IMR-90 (cell line): Measurements from ENCODE around the gene ANKRD13B. TPM values are rescaled to one million over a fixed set of nuclear protein-coding genes. Genes with fewer than 3 reads are reported as not detected.

Source experiments
- ATAC-seq: fragments of 200-7000 bp; cut with Tn5 transposase; 2 replicates; pipeline ENCODE4 v1.9.1; 2020; ENCODE audit warnings: low read depth, mild to moderate bottlenecking, moderate library complexity
- BruUV-seq: library from RNA; stranded (reverse); fragments of 400-500 nt; replicated peaks from 2 replicates; lab custom pipeline; 2021; lab: Mats Ljungman, UMichigan
- CTCF ChIA-PET: fragments of 300-600 bp; formaldehyde crosslinking; extraction: SDS; loops from one replicate; lab custom pipeline; 2021; ENCODE audit warnings: antibody characterized with exemption; lab: Yijun Ruan, JAX
- POLR2A ChIA-PET: fragments of 300-600 bp; sonication (Branson Sonifier 250); formaldehyde crosslinking; loops from one replicate; lab custom pipeline; 2022; ENCODE audit warnings: antibody characterized with exemption; ENCODE audit not compliant: unreplicated experiment; lab: Charles Lee
- DNase-seq: peaks from one replicate; pipeline ENCODE4 v3.0.0; 2013
- H2AFZ ChIP-seq: replicated peaks from 2 replicates; pipeline ENCODE3; 2013; ENCODE audit warnings: low read length, mild to moderate bottlenecking; ENCODE audit not compliant: poor library complexity
- H2AK5ac ChIP-seq: 2 replicates; pipeline ENCODE4 v1.6.1; 2013; ENCODE audit warnings: low read depth, low read length, inconsistent platforms
- H2AK9ac ChIP-seq: replicated peaks from 2 replicates; pipeline ENCODE3; 2013; ENCODE audit warnings: mild to moderate bottlenecking, low read depth, low read length, moderate library complexity; ENCODE audit not compliant: poor library complexity
- H2BK120ac ChIP-seq: 2 replicates; pipeline ENCODE4 v1.6.1; 2013; ENCODE audit warnings: low read depth, low read length, inconsistent platforms
- H2BK15ac ChIP-seq: 3 replicates; pipeline ENCODE4 v1.6.1; 2013; ENCODE audit warnings: low read depth, low read length, inconsistent platforms
- H2BK20ac ChIP-seq: 2 replicates; pipeline ENCODE4 v1.6.1; 2013; ENCODE audit warnings: low read depth, mild to moderate bottlenecking, inconsistent platforms, low read length, moderate library complexity
- H2BK5ac ChIP-seq: 2 replicates; pipeline ENCODE4 v1.6.1; 2013; ENCODE audit warnings: mild to moderate bottlenecking, low read depth, low read length, inconsistent platforms; ENCODE audit not compliant: poor library complexity, severe bottlenecking
- H3K14ac ChIP-seq: replicated peaks from 2 replicates; pipeline ENCODE4 v1.6.1; 2013; ENCODE audit warnings: low read depth, low read length, inconsistent platforms
- H3K18ac ChIP-seq: 2 replicates; pipeline ENCODE4 v1.6.1; 2013; ENCODE audit warnings: low read depth, low read length, control low read depth
- H3K23ac ChIP-seq: 2 replicates; pipeline ENCODE4 v1.6.1; 2013; ENCODE audit warnings: low read depth, low read length, inconsistent platforms
- H3K27ac ChIP-seq: 2 replicates; pipeline ENCODE4 v1.5.1; 2013; ENCODE audit warnings: mild to moderate bottlenecking, control low read depth, low read length; ENCODE audit not compliant: insufficient read depth
- H3K27me3 ChIP-seq: 2 replicates; pipeline ENCODE4 v1.6.1; 2013; ENCODE audit warnings: low read length; ENCODE audit not compliant: control insufficient read depth, insufficient read depth
- H3K36me3 ChIP-seq: 2 replicates; pipeline ENCODE4 v1.6.1; 2013; ENCODE audit warnings: low read length, mixed read lengths; ENCODE audit not compliant: control insufficient read depth, insufficient read depth
- H3K4ac ChIP-seq: 2 replicates; pipeline ENCODE4 v1.6.1; 2013; ENCODE audit warnings: low read depth, low read length, inconsistent platforms
- H3K4me1 ChIP-seq: 2 replicates; pipeline ENCODE4 v1.6.1; 2013; ENCODE audit warnings: low read length, mixed read lengths; ENCODE audit not compliant: control insufficient read depth, insufficient read depth
- H3K4me2 ChIP-seq: 2 replicates; pipeline ENCODE4 v1.6.1; 2013; ENCODE audit warnings: low read depth, mild to moderate bottlenecking, control low read depth, low read length, moderate library complexity
- H3K4me3 ChIP-seq: 2 replicates; pipeline ENCODE4 v1.5.1; 2013; ENCODE audit warnings: low read depth, mild to moderate bottlenecking, control low read depth, low read length, moderate library complexity; ENCODE audit not compliant: insufficient read depth
- H3K56ac ChIP-seq: 2 replicates; pipeline ENCODE4 v1.6.1; 2013; ENCODE audit warnings: low read length, inconsistent platforms; ENCODE audit not compliant: insufficient read depth; ENCODE audit errors: extremely low read depth
- H3K79me1 ChIP-seq, 2 experiments: 2 replicates each; pipeline ENCODE4 v1.6.1; 2013; ENCODE audit warnings: low read length in 2 of 2, inconsistent platforms in 1 of 2, low read depth in 1 of 2
- H3K9ac ChIP-seq: 2 replicates; pipeline ENCODE4 v1.6.1; 2013; ENCODE audit warnings: low read depth, low read length, control low read depth
- H3K9me1 ChIP-seq: 2 replicates; pipeline ENCODE4 v1.6.1; 2013; ENCODE audit warnings: low read length, inconsistent platforms; ENCODE audit not compliant: insufficient read depth
- H3K9me3 ChIP-seq: 2 replicates; pipeline ENCODE4 v1.6.1; 2013; ENCODE audit warnings: low read length; ENCODE audit not compliant: control insufficient read depth, insufficient read depth
- H4K20me1 ChIP-seq: 2 replicates; pipeline ENCODE4 v1.6.1; 2013; ENCODE audit warnings: low read length, inconsistent platforms; ENCODE audit not compliant: insufficient read depth
- H4K5ac ChIP-seq: 2 replicates; pipeline ENCODE4 v1.6.1; 2013; ENCODE audit warnings: mild to moderate bottlenecking, low read depth, low read length, control low read depth
- H4K8ac ChIP-seq, 2 experiments: 2 replicates each; pipeline ENCODE4 v1.6.1; 2013; ENCODE audit warnings: low read depth in 2 of 2, low read length in 2 of 2, control low read depth in 1 of 2, inconsistent platforms in 1 of 2
- H4K91ac ChIP-seq: 2 replicates; pipeline ENCODE4 v1.6.1; 2013; ENCODE audit warnings: low read depth, low read length, inconsistent platforms; ENCODE audit not compliant: insufficient read depth
- BHLHE40 ChIP-seq: fragments of 150-350 bp; IDR thresholded peaks from 2 replicates; pipeline ENCODE4 v1.6.1; 2016; ENCODE audit warnings: mild to moderate bottlenecking, low read depth, low read length
- CEBPB ChIP-seq: IDR thresholded peaks from 2 replicates; pipeline ENCODE4 v1.6.1; 2012; ENCODE audit warnings: low read depth, low read length, improper control_type of control experiment
- CHD1 ChIP-seq: IDR thresholded peaks from 2 replicates; pipeline ENCODE4 v1.6.1; 2012; ENCODE audit warnings: low read depth, low read length, improper control_type of control experiment
- FOS ChIP-seq: fragments of 150-350 bp; IDR thresholded peaks from 2 replicates; pipeline ENCODE4 v1.6.1; 2016; ENCODE audit warnings: low read depth, low read length
- MAFK ChIP-seq: IDR thresholded peaks from 2 replicates; pipeline ENCODE4 v1.6.1; 2012; ENCODE audit warnings: low read depth, low read length, improper control_type of control experiment
- MAZ ChIP-seq: IDR thresholded peaks from 2 replicates; pipeline ENCODE4 v1.6.1; 2012; ENCODE audit warnings: low read depth, mild to moderate bottlenecking, low read length, improper control_type of control experiment, moderate library complexity, borderline replicate concordance
- MXI1 ChIP-seq: IDR thresholded peaks from 2 replicates; pipeline ENCODE4 v1.6.1; 2012; ENCODE audit warnings: low read depth, mild to moderate bottlenecking, low read length, moderate library complexity, borderline replicate concordance
- NFE2L2 ChIP-seq: fragments of 150-350 bp; IDR thresholded peaks from 2 replicates; pipeline ENCODE4 v1.6.1; 2016; ENCODE audit warnings: low read depth, mild to moderate bottlenecking, low read length
- POLR2A ChIP-seq: IDR thresholded peaks from 2 replicates; pipeline ENCODE4 v1.6.1; 2012; ENCODE audit warnings: mild to moderate bottlenecking, low read depth, low read length
- RAD21 ChIP-seq: IDR thresholded peaks from 2 replicates; pipeline ENCODE4 v1.6.1; 2012; ENCODE audit warnings: low read length, improper control_type of control experiment
- RCOR1 ChIP-seq: IDR thresholded peaks from 2 replicates; pipeline ENCODE4 v1.6.1; 2012; ENCODE audit warnings: mild to moderate bottlenecking, low read length, improper control_type of control experiment; ENCODE audit not compliant: insufficient replicate concordance
- RFX5 ChIP-seq: IDR thresholded peaks from 2 replicates; pipeline ENCODE4 v1.8.0; 2012; ENCODE audit warnings: low read depth, mild to moderate bottlenecking, low read length, moderate library complexity
- SMC3 ChIP-seq: fragments of 150-350 bp; IDR thresholded peaks from 2 replicates; pipeline ENCODE4 v1.6.1; 2016; ENCODE audit warnings: low read depth, mild to moderate bottlenecking, antibody characterized with exemption, low read length, moderate library complexity
- USF2 ChIP-seq: fragments of 150-350 bp; IDR thresholded peaks from 2 replicates; pipeline ENCODE4 v1.6.1; 2017; ENCODE audit warnings: mild to moderate bottlenecking, antibody characterized with exemption, low read length, low read depth
- WGBS, 2 experiments: methylation state at CpG; one replicate each; pipeline versions ENCODE4 v1.1.5 to v1.1.7; 2013; ENCODE audit warnings: missing lambda C conversion rate in 2 of 2; ENCODE audit not compliant: insufficient read length in 1 of 2; ENCODE audit errors: extremely low coverage in 2 of 2; 5-methylcytosine and 5-hydroxymethylcytosine counted together
- dilution Hi-C: fragments of 300-500 bp; cut with HindIII; formaldehyde crosslinking; loops from one replicate; pipeline ENCODE4 v1.14.3; 2018; ENCODE audit warnings: low sequenced_read_pairs; ENCODE audit not compliant: unreplicated experiment
- in situ Hi-C: fragments of 300-500 bp; cut with MboI; formaldehyde crosslinking; loops from 3 replicates; pipeline ENCODE4 v1.14.3; 2019; ENCODE audit warnings: low sequenced_read_pairs, inconsistent platforms, mixed read lengths
- intact Hi-C: fragments of 100-400 bp; cut with micrococcal nuclease; formaldehyde crosslinking; loops from 2 replicates; pipeline ENCODE4 v1.10.0; 2022
- polyA plus RNA-seq, 3 experiments: library from polyadenylated mRNA; depleted of rRNA; stranded (reverse); fragments of >200 nt; gene quantifications; 2 replicates each; pipeline ENCODE4 v1.2.3, GENCODE V29; 2012; ENCODE audit warnings: low replicate concordance in 1 of 3
- total RNA-seq: library from RNA; depleted of rRNA; stranded (reverse); fragments of >200 nt; gene quantifications from 2 replicates; pipeline ENCODE4 v1.2.3, GENCODE V29; 2012
- TF ChIP-seq, protein P1 (sequence below): fragments of 150-350 bp; IDR thresholded peaks from 2 replicates; pipeline ENCODE4 v1.6.1; 2016; ENCODE audit warnings: low read depth, mild to moderate bottlenecking, low read length, moderate library complexity, borderline replicate concordance
- TF ChIP-seq, protein P2 (sequence below): conservative IDR thresholded peaks from 2 replicates; pipeline ENCODE4 v1.5.1; 2012; ENCODE audit warnings: mild to moderate bottlenecking, low read depth, low read length, improper control_type of control experiment

ANKRD13B gene
- total and polyA plus RNA-seq, 2 of the 4 experiments (the other 2 are of a cell fraction): 0.90 to 4.0 TPM

DNA sequence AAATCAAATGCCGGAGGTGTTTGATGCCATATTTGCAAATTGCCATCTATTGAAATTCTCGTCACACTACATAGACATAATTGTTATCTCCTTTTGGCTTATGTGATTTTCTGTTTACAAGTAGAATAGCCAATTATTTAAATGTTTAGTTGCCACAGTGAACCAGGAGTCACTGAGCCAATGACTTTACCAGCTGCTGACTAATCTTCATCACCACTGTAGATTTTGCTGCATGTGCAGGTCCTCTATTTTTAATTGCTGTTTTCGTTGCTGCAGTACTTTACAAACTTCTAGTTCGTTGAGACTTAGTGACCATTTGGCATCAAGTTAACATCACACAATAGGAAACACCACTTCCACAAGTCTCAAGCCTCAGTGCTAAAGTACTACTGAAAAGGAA is 48.9 kb upstream of the ANKRD13B start:
- no peak overlapping the region for H4K5ac ChIP-seq
- H3K4me3 ChIP-seq: no peak overlapping the region
- H3K27ac ChIP-seq: no peak overlapping the region
- no peak overlapping the region for H2AK9ac ChIP-seq
- no peak overlapping the region for H3K56ac ChIP-seq
- no peak overlapping the region for H3K9ac ChIP-seq
- no peak for TF ChIP-seq SMC3
- no peak for TF ChIP-seq RFX5
- no peak for TF ChIP-seq FOS
- TF ChIP-seq MAFK: no peak
- TF ChIP-seq BHLHE40: no peak
- no peak for TF ChIP-seq MXI1
- TF ChIP-seq, protein P1, sequence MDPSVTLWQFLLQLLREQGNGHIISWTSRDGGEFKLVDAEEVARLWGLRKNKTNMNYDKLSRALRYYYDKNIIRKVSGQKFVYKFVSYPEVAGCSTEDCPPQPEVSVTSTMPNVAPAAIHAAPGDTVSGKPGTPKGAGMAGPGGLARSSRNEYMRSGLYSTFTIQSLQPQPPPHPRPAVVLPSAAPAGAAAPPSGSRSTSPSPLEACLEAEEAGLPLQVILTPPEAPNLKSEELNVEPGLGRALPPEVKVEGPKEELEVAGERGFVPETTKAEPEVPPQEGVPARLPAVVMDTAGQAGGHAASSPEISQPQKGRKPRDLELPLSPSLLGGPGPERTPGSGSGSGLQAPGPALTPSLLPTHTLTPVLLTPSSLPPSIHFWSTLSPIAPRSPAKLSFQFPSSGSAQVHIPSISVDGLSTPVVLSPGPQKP: no peak
- no peak for TF ChIP-seq RAD21
- no peak for TF ChIP-seq USF2
- TF ChIP-seq, protein P2, sequence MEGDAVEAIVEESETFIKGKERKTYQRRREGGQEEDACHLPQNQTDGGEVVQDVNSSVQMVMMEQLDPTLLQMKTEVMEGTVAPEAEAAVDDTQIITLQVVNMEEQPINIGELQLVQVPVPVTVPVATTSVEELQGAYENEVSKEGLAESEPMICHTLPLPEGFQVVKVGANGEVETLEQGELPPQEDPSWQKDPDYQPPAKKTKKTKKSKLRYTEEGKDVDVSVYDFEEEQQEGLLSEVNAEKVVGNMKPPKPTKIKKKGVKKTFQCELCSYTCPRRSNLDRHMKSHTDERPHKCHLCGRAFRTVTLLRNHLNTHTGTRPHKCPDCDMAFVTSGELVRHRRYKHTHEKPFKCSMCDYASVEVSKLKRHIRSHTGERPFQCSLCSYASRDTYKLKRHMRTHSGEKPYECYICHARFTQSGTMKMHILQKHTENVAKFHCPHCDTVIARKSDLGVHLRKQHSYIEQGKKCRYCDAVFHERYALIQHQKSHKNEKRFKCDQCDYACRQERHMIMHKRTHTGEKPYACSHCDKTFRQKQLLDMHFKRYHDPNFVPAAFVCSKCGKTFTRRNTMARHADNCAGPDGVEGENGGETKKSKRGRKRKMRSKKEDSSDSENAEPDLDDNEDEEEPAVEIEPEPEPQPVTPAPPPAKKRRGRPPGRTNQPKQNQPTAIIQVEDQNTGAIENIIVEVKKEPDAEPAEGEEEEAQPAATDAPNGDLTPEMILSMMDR: no peak
- no peak for TF ChIP-seq CHD1
- TF ChIP-seq POLR2A: no peak
- no peak for TF ChIP-seq MAZ
- TF ChIP-seq CEBPB: no peak
- TF ChIP-seq RCOR1: no peak
- no peak for TF ChIP-seq NFE2L2
- H3K4me1 ChIP-seq: no peaks in the 10 kb centered on the region
- in situ Hi-C loops: no loop called here
- no peak overlapping the region for H2AK5ac ChIP-seq
- H3K23ac ChIP-seq: no peak overlapping the region
- no peak overlapping the region for H4K8ac ChIP-seq
- no peak overlapping the region for H3K14ac ChIP-seq
- no peak overlapping the region for H2BK20ac ChIP-seq
- H3K79me1 ChIP-seq: peaks cover 4 to 13% of the 10 kb centered on the region in 2 experiments; a peak in 2 of 4 replicates
- no peaks in the 10 kb centered on the region for H3K9me1 ChIP-seq
- ATAC-seq (no peak), DNase-seq (no peak)
- H2AFZ ChIP-seq: no peak overlapping the region
- no peak overlapping the region for H2BK120ac ChIP-seq
- H3K18ac ChIP-seq: no peak overlapping the region
- no peak overlapping the region for H3K4me2 ChIP-seq
- intact Hi-C loops: no loop called here
- whole genome bisulfite sequencing, 2 experiments: 20% methylated on average over 1 of the region's 4 CpGs; no CpG with 5 or more reads in 1 of the 2 experiments
- CTCF ChIA-PET: interaction anchor here (0.6 kb wide), 2 partner anchors 23 to 61 kb away, joined by 3 to 4 read pairs; partner anchors contain the start of gene ABHD15
- H3K36me3 ChIP-seq: peaks cover 33% of the 10 kb centered on the region
- dilution Hi-C loops: no loop called here
- H2BK5ac ChIP-seq: no peak overlapping the region
- no TSS peak for BruUV-seq
- no peaks in the 10 kb centered on the region for H3K9me3 ChIP-seq
- no peak overlapping the region for H4K91ac ChIP-seq
- H3K4ac ChIP-seq: no peak overlapping the region
- 0 out of 2 replicates have a peak, but pooled peaks cover under 1% of the 10 kb centered on the region for H4K20me1 ChIP-seq
- H2BK15ac ChIP-seq: no peak overlapping the region
- POLR2A ChIA-PET: no interaction called here
- H3K27me3 ChIP-seq: no peaks in the 10 kb centered on the region
